Gastrocnemius medialis (tissue), 4 donors: ENCODE results near the gene DCP1B.

Experiments used
- POLR2A ChIP-seq, 2 donors: fragments of 450-650 bp; IDR thresholded peaks; one replicate each; pipeline ENCODE4 v1.6.1; 2017; ENCODE audit warnings: antibody characterized with exemption in 2 of 2, mild to moderate bottlenecking in 2 of 2, moderate library complexity in 2 of 2
- TF ChIP-seq, protein P1 (sequence below), 5 experiments: fragments of 450-650 bp in 3 of 5; fragments of 200-600 bp in 2 of 5; sonication (generic) in 2 of 5; IDR thresholded peaks in 4 of 5; conservative IDR thresholded peaks in 1 of 5; 1 replicate in 4 of 5; 2 replicates in 1 of 5; pipeline ENCODE4 v1.5.1; 2016 to 2019; ENCODE audit warnings: antibody characterized with exemption in 5 of 5, mild to moderate bottlenecking in 3 of 5, moderate library complexity in 3 of 5

DNA sequence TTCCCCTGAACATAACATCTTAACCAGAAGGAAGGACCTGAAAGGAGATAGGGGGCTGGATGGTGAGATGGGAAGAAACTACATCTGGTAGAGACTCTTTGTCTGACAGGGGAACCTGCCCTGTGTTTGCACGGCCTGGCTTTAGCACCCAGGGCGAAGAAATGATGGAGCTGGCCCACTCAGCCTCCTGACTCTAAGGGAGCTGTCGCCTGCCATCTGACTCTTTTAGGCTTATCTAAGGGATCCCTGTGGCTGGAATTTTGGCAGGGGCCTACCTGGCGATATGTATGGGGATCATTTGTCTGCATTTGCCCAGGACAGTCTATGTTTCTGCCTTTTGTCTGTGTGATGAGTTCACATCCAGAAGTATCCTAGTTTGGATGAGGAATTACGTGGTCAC is 70.2 kb downstream of the DCP1B start:
- no peak for TF ChIP-seq POLR2A (IDR thresholded peaks at IDR 0.05)
- TF ChIP-seq, protein P1, sequence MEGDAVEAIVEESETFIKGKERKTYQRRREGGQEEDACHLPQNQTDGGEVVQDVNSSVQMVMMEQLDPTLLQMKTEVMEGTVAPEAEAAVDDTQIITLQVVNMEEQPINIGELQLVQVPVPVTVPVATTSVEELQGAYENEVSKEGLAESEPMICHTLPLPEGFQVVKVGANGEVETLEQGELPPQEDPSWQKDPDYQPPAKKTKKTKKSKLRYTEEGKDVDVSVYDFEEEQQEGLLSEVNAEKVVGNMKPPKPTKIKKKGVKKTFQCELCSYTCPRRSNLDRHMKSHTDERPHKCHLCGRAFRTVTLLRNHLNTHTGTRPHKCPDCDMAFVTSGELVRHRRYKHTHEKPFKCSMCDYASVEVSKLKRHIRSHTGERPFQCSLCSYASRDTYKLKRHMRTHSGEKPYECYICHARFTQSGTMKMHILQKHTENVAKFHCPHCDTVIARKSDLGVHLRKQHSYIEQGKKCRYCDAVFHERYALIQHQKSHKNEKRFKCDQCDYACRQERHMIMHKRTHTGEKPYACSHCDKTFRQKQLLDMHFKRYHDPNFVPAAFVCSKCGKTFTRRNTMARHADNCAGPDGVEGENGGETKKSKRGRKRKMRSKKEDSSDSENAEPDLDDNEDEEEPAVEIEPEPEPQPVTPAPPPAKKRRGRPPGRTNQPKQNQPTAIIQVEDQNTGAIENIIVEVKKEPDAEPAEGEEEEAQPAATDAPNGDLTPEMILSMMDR (IDR thresholded peaks at IDR 0.05 in 4 of 5, conservative IDR thresholded peaks at IDR 0.05 in 1 of 5): no peak
